GM12878 (cell line): ENCODE measurements around the gene CREBBP. TPM values are rescaled to one million over a fixed set of nuclear protein-coding genes. Genes with fewer than 3 reads are reported as not detected.

ENCODE experiments used
- ATF2 ChIP-seq: IDR thresholded peaks from 2 replicates; pipeline ENCODE4 v1.6.1; 2012; ENCODE audit warnings: low read length, inconsistent platforms
- ATF7 ChIP-seq: fragments of 450-650 bp; IDR thresholded peaks from 2 replicates; pipeline ENCODE4 v1.6.1; 2016; ENCODE audit warnings: low read depth, mild to moderate bottlenecking
- CHD4 ChIP-seq: fragments of 200-600 bp; sonication (generic); IDR thresholded peaks from 2 replicates; pipeline ENCODE4 v1.6.1; 2016; ENCODE audit warnings: mild to moderate bottlenecking
- CUX1 ChIP-seq: IDR thresholded peaks from 2 replicates; pipeline ENCODE4 v1.6.1; 2012; ENCODE audit warnings: improper control_type of control experiment, low read depth, low read length; ENCODE audit not compliant: insufficient replicate concordance
- E2F8 ChIP-seq: fragments of 450-650 bp; IDR thresholded peaks from 2 replicates; pipeline ENCODE4 v1.6.1; 2018; ENCODE audit warnings: mild to moderate bottlenecking, low read depth, moderate library complexity; ENCODE audit not compliant: partially characterized antibody
- ELK1 ChIP-seq: IDR thresholded peaks from 2 replicates; pipeline ENCODE4 v1.6.1; 2012; ENCODE audit warnings: low read depth, low read length, improper control_type of control experiment
- HDAC2 ChIP-seq: fragments of 200-600 bp; sonication (generic); IDR thresholded peaks from 2 replicates; pipeline ENCODE4 v1.6.1; 2017
- HDGF ChIP-seq: fragments of 450-650 bp; IDR thresholded peaks from 2 replicates; pipeline ENCODE4 v1.6.1; 2016; ENCODE audit warnings: antibody characterized with exemption
- IRF5 ChIP-seq: fragments of 450-650 bp; IDR thresholded peaks from 2 replicates; pipeline ENCODE4 v1.6.1; 2017; ENCODE audit warnings: borderline replicate concordance
- KLF5 ChIP-seq: fragments of 450-650 bp; IDR thresholded peaks from 2 replicates; pipeline ENCODE4 v1.6.1; 2014; ENCODE audit warnings: mild to moderate bottlenecking; ENCODE audit not compliant: partially characterized antibody
- MLLT1 ChIP-seq: fragments of 450-650 bp; IDR thresholded peaks from 2 replicates; pipeline ENCODE4 v1.6.1; 2016; ENCODE audit warnings: mild to moderate bottlenecking
- POU2F2 ChIP-seq: IDR thresholded peaks from 3 replicates; pipeline ENCODE4 v1.6.1; 2011; ENCODE audit warnings: low read depth, mild to moderate bottlenecking, low read length, borderline replicate concordance
- SRF ChIP-seq, 2 experiments: IDR thresholded peaks; 2 replicates each; pipeline ENCODE4 v1.6.1; 2011; ENCODE audit warnings: low read depth in 2 of 2, low read length in 2 of 2, mild to moderate bottlenecking in 1 of 2, moderate library complexity in 1 of 2
- STAT1 ChIP-seq: fragments of 450-650 bp; conservative IDR thresholded peaks from 2 replicates; pipeline ENCODE4 v1.6.1; 2014; ENCODE audit warnings: antibody characterized with exemption, mild to moderate bottlenecking
- TARDBP ChIP-seq: IDR thresholded peaks from 2 replicates; pipeline ENCODE4 v1.6.1; 2016; ENCODE audit warnings: borderline replicate concordance
- ZBED1 ChIP-seq: IDR thresholded peaks from 2 replicates; pipeline ENCODE4 v1.6.1; 2016; ENCODE audit warnings: borderline replicate concordance
- polyA plus RNA-seq, 11 experiments: library from polyadenylated mRNA; depleted of rRNA in 4 of 11; unstranded in 6 of 11; stranded (reverse) in 5 of 11; fragments of >200 nt; fragmentation: Nextera tagmentation in 4 of 11; fragmentation: Illumina TruSeq in 1 of 11; extraction: Ambion mirVana in 4 of 11; extraction: Trizol in 1 of 11; gene quantifications; 1 replicate in 1 of 11; 2 replicates in 10 of 11; pipeline versions ENCODE4 v1.2.1 to v1.2.3, GENCODE V29; 2011 to 2016; ENCODE audit warnings: inconsistent platforms in 2 of 11, missing spikeins in 2 of 11, low read depth in 1 of 11
- total RNA-seq, 4 experiments: library from RNA; depleted of rRNA in 3 of 4; stranded (reverse); fragments of >200 nt in 3 of 4; fragmentation: Illumina TruSeq in 1 of 4; extraction: Trizol in 1 of 4; gene quantifications; 2 replicates each; pipeline versions ENCODE4 v1.2.1 to v1.2.3, GENCODE V29; 2013 to 2021

CREBBP gene
- total and polyA plus RNA-seq, 10 of the 15 experiments (the other 5 are each of a cell fraction or from before 2014, with no cell fraction given) = 3.4 to 32.7 (median 7.9) TPM

- peak in 1 of 2 experiments; percentile 83; a peak in 2 of 4 replicates for TF ChIP-seq SRF (IDR thresholded peaks at IDR 0.05; ENCODE audit: low read depth in 2 of 2, low read length in 2 of 2)
- no peak for TF ChIP-seq MLLT1
- TF ChIP-seq E2F8 = no peak
- no peak; the same call in 1 of the 2 replicates for TF ChIP-seq HDGF
- TF ChIP-seq STAT1 = 0 out of 2 replicates have a peak, but pooled peaks have one; percentile 57
- no peak; the same call in 1 of the 2 replicates for TF ChIP-seq ELK1
- TF ChIP-seq KLF5 = no peak
- no peak for TF ChIP-seq ATF7
- no peak for TF ChIP-seq ZBED1
- TF ChIP-seq HDAC2 = no peak
- no peak for TF ChIP-seq TARDBP
- TF ChIP-seq CUX1 = no peak
- no peak for TF ChIP-seq ATF2
- TF ChIP-seq IRF5 = no peak
- TF ChIP-seq CHD4 = no peak
- TF ChIP-seq POU2F2 = no peak
These were observed 163.1 kb downstream of the CREBBP start, which contains the start of gene TRAP1 (continued) for GRCh38 chr16:3717235-3718018.
